OCI-LY7 (cell line): Measurements from ENCODE around the gene CACNB1.

ENCODE experiments used
- CTCF ChIP-seq: fragments of 200-600 bp; sonication (generic); conservative IDR thresholded peaks from 2 replicates; pipeline ENCODE4 v1.5.1; 2014; ENCODE audit warnings: mild to moderate bottlenecking, antibody characterized with exemption, low read length, moderate library complexity, mixed read lengths
- EZH2phosphoT487 ChIP-seq: fragments of 200-600 bp; sonication (generic); IDR thresholded peaks from 2 replicates; pipeline ENCODE4 v1.6.1; 2018; ENCODE audit warnings: low read depth, borderline replicate concordance, mild to moderate bottlenecking, mixed run types, antibody characterized with exemption, low read length, moderate library complexity, mixed read lengths

- TF ChIP-seq CTCF (no peak), EZH2phosphoT487 (no peak)
Measured at GRCh38 chr17:39156491-39156890, 41.0 kb downstream of the CACNB1 start.
